ENCODE results near the gene PAPSS1. TPM values are rescaled to one million over a fixed set of nuclear protein-coding genes. Genes with fewer than 3 reads are reported as not detected.

The PAPSS1 gene
- total RNA-seq, 1 experiment from 2014 or later = 83.6 TPM

- Histone ChIP-seq H3K27me3 (ENCODE audit: insufficient read depth, low read length) (no peaks in the 10 kb centered on the region), H3K18ac (ENCODE audit: insufficient read length, low read depth, low read length) (no peak overlapping the region), H3K79me2 (ENCODE audit: insufficient read depth, low read length) (no peaks in the 10 kb centered on the region), H3K23ac (ENCODE audit: insufficient read length, low read depth, low read length) (no peak overlapping the region), H3K79me1 (ENCODE audit: insufficient read depth, low read depth, low read length, poor library complexity, severe bottlenecking) (no peaks in the 10 kb centered on the region), H4K5ac (ENCODE audit: insufficient read length, low read depth, low read length) (no peak overlapping the region), H2BK12ac (ENCODE audit: insufficient read length, low read depth, low read length) (no peak overlapping the region), H2BK20ac (ENCODE audit: low read depth, low read length, poor library complexity, severe bottlenecking) (no peak overlapping the region), H4K20me1 (ENCODE audit: control insufficient read depth, insufficient read depth, insufficient read length) (no peaks in the 10 kb centered on the region), H2BK5ac (ENCODE audit: insufficient read length, low read length) (no peak overlapping the region), H3K4ac (ENCODE audit: low read depth, low read length) (no peak overlapping the region), H3K9me3 (ENCODE audit: control insufficient read depth, low read depth, low read length) (no peaks in the 10 kb centered on the region), H3K27ac (ENCODE audit: insufficient read length, low read depth, low read length) (no peak overlapping the region), H3K4me2 (ENCODE audit: insufficient read depth, insufficient read length, low read length) (no peak overlapping the region), H3K56ac (ENCODE audit: insufficient read length, low read depth, low read length) (no peak overlapping the region), H2BK15ac (ENCODE audit: low read depth, low read length) (no peak overlapping the region), H3T11ph (ENCODE audit: low read length) (no peak overlapping the region), H2AFZ (ENCODE audit: low read length) (no peak overlapping the region), H3K9ac (ENCODE audit: extremely low read depth, insufficient read length, low read length) (no peak overlapping the region), H3K14ac (ENCODE audit: insufficient read depth, low read length) (no peak overlapping the region), H4K8ac (replicated peaks; ENCODE audit: insufficient read length, low read depth, low read length) (no peak overlapping the region), H2AK5ac (ENCODE audit: insufficient read length, low read length) (no peak overlapping the region), H3K4me1 (ENCODE audit: insufficient read depth, low read length) (no peaks in the 10 kb centered on the region), H2BK120ac (ENCODE audit: low read depth, low read length, poor library complexity, severe bottlenecking) (no peak overlapping the region), H3K23me2 (ENCODE audit: insufficient read length, low read depth, low read length, poor library complexity, severe bottlenecking) (no peaks in the 10 kb centered on the region), H4K91ac (ENCODE audit: insufficient read length, low read depth, low read length) (no peak overlapping the region)
- Mint-ChIP-seq H3K27me3 (ENCODE audit: low read depth) (no peaks in the 10 kb centered on the region), H3K27ac (no peak overlapping the region), H3K4me1 (no peaks in the 10 kb centered on the region; a peak in 1 of 4 replicates), H3K36me3 (ENCODE audit: insufficient read depth in 1 of 3, low read depth in 3 of 3) (peaks cover 16 to 28% (median 28%) of the 10 kb centered on the region in 3 experiments), H3K9me3 (peaks cover 3% of the 10 kb centered on the region in 2 experiments; a peak in 4 of 5 replicates), H3K4me3 (no peak overlapping the region)
- no CpG with 5 or more reads among the region's 2 CpGs for WGBS (ENCODE audit: extremely low coverage, insufficient read length, low lambda C conversion rate)
- DNase-seq = no peak
- TF ChIP-seq, protein P1, sequence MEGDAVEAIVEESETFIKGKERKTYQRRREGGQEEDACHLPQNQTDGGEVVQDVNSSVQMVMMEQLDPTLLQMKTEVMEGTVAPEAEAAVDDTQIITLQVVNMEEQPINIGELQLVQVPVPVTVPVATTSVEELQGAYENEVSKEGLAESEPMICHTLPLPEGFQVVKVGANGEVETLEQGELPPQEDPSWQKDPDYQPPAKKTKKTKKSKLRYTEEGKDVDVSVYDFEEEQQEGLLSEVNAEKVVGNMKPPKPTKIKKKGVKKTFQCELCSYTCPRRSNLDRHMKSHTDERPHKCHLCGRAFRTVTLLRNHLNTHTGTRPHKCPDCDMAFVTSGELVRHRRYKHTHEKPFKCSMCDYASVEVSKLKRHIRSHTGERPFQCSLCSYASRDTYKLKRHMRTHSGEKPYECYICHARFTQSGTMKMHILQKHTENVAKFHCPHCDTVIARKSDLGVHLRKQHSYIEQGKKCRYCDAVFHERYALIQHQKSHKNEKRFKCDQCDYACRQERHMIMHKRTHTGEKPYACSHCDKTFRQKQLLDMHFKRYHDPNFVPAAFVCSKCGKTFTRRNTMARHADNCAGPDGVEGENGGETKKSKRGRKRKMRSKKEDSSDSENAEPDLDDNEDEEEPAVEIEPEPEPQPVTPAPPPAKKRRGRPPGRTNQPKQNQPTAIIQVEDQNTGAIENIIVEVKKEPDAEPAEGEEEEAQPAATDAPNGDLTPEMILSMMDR (conservative IDR thresholded peaks at IDR 0.05) = no peak
Observed at GRCh38 chr4:107693132-107693531, 26.9 kb downstream of the PAPSS1 start.

Measured in H9 (cell line).